SK-N-DZ (cell line): ENCODE data around the gene IVL.

Experiments
- DNase-seq: peaks from one replicate; pipeline ENCODE4 v3.0.0-alpha.2; 2015; ENCODE audit warnings: low spot score

The IVL gene

DNA sequence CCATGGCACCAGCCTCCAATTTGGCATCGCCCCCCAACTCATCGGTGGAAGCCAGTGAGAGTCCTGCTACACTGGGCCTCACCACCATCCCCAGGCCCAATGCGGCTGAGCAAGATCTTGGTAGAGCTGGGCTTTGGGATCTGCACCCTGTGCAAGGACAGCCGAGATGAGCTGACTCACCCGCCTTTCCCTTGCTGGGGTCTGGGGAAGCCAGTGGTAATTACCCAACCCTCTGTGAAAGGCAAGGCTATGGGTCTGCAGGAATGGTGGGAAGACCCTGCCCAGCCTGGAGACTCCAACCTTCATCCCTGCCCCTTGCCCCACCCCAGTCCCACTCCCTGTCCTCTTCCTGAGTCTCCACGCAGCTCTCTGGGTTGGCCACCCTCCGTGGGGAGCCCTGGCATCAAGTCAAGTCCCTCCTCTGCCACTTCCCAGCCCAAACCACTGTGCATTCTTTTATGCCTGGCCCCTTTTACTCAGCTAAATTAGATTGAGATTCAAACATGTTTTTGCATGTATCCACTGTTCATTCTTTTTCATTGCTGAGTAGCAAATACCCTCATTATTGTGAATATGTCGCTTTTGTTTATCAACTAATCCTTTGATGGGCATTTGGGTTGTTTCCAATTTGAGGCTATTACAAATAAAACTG, 21.5 kb upstream of the IVL start:
- no peak for DNase-seq

DNA sequence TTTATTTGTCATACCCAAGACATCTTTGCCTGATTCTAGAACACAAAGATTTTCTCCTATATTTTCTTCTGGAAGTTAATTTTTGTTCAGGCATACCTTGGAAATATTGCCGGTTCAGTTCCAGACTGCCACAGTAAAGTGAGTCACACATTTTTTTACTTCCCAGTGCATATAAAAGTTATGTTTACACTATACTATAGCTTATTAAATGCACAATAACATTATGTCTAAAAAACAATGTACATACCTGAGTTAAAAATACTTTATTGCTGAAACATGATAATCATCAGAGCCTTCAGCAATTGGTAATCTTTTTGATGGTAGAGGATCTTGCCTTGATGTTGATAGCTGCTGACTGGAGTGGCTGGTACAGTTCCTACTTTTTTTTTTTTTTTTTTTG, 20.2 kb upstream of the IVL start:
- no peak for DNase-seq

DNA sequence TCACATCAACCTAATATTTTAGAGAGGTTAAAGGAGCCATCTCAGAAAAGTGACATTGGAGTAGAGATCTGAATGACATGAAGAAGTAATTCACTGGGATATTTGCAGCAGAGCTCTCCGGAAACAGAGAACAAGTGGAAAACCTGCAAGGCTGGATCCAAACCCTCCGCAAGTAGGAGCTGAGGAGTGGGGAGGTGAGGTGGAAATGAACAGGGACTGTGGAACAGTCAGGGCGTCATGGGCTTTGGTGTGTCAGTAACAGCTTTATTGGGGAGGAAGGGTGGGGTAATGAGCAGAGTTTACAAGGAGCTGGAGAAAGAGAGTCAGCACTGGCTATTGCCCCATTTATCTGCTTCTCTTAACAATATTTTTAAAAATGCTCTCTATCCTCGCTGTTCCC, 9.3 kb upstream of the IVL start:
- DNase-seq, result no peak

DNA sequence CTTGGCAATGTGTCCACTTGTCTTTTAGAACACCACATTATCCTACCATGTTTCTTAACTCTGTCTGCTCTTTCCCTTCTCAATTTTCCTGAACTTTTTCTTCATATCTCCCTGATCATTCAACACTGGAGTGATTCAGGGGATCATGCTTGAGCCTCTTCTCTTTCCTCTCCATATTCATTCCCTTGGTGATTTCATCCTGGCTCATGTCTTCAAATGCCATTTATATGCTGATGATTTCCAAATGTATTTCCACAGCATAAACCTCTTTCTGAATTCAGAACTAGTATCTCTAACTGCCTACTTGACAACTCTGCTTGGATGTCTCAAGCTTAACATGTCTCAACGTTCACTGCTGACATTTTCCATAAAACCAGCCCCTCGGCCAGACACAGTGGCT, 8.5 kb upstream of the IVL start:
- no peak for DNase-seq

DNA sequence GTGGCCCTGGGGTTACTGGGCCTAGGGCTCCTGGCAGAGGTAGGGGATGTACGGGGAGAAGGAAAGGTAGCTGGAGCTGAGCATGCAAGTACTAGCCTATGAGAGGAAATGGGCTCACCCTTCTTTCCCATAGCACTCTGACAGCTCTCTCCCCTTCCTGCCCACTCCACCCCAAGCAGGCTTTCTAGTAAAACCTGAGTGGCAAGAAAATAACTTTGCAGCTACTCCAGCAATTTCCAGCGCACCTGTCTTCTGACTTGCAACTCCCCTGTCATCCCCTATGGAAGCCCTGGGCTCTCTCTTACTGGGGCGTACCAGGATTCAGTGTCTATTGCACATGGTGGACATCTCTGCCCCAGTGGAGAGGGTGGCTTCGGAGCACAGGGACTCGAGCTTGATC, 6.7 kb upstream of the IVL start:
- DNase-seq, result no peak

DNA sequence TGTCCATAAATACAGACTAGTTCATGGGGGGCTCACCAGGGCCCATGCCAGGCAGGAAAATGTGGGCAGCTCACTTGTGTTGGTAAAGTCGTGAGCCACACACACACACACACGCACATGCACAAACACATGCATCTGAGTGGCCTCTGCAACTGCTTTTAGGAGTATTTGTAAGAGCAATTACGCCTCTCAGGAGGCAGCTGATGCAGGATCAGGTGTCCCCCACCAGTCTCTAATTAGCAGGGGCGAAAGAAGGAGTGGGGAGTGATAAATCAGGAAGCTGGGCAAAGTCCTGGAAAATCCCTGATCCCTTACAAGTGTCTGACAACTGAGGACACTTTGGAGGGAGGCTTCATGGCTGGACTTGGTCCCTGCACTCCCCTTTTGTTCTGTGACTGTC, 5.7 kb upstream of the IVL start:
- DNase-seq, result no peak

DNA sequence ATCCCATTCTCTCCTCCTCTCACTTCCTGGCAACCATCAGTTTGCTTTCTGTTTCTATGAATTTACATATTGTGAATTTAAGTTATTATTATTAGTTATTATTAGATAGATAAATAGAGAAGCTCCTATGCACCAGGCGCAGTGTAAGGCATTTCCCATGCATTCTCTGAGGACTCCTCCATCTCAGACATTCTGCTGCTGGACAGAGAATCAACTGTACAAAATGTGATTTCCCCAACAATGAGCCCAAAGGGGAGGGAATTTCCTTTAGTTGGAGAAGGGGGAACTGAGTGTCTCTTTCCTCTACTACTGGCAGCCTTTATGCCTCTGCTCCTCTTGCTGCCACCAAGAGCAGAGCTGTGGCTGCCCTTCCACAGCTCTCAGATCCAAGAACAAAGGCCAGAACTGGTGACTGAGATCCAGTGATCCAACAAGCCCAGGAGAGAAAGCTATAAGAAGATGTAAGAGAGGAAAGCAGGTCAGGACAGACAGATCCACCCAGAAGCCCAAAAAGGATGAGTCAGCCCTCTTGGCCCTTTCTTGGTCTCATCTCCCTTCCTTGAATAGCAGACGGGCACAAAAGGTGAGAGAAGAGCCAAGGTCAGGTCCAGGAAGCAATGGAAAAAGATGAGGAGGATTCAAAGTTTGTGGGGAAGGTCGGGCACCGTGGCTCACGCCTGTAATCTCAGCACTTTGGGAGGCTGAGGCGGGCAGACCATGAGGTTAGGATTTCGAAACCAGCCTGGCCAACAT, 3.5 kb upstream of the IVL start:
- no peak for DNase-seq

DNA sequence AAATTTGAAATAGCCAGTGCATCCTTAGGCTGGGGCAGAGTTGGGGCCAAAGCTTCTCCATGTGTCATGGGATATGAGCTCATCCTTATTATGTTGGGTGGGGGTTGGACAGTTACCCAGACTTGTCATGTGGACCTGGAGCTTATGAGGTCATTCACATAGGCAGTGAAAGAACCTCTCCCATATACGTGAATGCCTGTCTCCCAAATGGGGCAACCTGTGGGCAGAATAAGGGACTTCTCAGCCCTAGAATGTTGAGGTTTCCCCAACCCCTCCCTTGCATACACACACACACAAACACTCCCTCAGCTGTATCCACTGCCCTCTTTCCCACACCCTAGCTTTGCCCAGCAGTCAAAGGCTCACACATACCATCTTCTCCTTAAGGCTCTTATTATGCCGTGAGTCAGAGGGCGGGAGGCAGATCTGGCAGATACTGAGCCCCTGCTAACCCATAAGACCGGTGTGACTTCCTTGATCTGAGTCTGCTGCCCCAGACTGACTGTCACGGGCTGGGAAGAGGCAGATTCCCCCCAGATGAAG, 2.3 kb upstream of the IVL start:
- no peak for DNase-seq

DNA sequence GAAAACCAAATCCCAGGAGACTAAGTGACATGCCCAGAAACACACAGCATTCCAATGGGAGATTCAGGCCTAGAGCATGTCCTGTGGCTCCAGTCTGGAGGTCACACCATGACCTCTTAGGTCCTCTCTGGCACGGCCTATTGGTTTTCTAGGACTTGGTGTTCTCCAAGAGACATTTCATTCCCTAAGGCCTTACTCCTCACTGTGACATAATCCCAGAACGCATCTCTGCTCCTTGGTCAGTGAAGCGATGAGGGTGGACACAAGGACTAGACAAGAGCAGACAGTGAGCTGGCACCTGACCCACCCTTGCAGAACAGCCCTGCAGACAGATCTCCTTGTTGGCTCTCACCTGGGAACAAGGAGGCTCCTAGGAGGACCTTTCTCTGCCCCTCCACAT, 860 bp downstream of the IVL start:
- no peak for DNase-seq

DNA sequence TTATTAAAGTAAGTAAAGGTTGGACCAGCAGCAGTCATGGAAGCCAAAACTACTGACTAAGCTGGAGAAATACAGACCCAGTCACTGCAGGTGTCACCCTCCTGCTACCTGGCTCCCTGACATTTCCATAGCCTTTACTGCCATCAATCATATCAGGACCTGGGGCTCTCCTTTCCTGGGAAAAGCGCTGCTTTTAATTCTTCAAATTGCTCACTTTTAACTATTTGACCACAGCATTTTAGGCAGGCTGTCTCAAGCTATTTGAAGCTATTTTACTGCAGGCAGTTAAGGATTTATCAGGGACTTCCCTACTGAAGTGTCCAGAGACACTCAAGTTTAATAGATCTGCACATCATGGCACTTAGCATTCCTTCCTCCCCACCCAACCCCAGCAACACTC, 4.1 kb downstream of the IVL start:
- DNase-seq, result no peak

DNA sequence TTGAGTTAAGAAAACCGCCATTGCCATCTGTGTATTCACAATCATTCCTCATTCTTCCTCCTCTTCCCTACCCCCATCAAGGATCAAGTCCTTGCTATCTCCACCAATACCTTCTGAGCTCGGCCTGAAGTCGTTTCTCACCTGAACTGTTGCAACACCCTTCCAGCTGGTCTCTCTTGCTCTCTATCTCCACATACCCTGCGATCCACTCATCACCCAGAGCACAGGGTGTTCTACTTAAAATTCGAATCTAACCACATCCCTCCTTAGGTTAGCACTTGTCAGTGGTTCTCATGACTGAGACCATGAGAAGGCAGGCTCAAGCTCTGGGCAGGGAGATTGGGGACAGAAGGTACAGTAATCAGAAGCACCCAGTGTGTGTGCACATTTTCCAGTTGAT, 4.6 kb downstream of the IVL start:
- no peak for DNase-seq

DNA sequence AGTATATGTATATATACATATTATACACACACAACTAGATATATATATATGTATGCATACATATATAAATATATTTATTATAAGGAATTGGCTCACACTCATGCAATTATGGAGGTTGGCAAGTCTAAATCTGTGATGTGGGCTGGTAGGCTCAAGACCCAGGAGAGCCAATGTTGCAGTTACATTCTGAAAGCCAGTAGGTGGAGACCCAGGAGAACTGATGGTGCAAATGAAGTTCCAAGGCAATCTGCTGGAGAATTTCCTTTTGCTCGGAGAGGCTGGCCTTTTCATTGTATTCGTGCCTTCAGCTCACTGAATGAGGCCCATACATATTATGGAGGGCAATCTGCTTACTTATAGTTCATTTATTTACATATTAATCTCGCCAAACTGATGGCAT, 9.4 kb downstream of the IVL start:
- DNase-seq, result no peak

DNA sequence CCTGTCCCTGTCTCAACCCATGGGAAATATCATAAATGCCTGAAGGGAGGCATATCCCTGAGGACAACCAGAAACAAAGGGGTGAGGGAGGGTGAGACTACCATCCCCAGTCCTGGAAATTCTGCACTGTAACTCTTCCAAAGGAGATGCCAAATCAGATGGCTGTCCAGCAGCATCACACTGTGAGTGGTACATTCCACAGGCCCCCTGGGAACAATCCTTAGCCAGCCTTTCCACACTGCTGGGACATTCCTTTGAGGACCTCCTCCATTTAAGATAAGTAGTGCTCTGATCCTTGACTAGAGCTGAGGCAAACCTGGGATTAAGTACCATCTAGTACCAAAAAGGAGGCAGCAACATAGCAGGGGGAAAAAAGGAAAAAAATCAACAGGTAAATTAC, 10.7 kb downstream of the IVL start:
- no peak for DNase-seq

DNA sequence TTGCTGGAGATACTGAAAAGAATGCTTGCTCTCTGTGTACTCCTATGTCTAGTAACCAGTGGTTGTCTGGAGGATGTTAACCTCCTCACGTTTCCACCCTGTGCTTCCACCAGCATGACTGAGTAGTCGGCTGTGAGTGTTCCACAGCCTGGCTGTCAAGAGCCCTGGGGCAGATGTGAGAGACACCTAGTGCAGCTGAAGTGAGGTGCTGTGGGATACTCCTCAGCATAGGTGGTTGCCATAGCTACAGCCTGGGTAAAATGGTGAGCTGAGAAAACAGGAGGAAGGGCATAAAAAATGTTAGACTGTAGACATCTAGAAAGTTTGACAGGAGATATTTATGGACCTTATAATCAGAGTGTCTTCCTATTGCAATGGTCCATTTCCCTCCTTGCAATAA, 15.8 kb downstream of the IVL start:
- no peak for DNase-seq

DNA sequence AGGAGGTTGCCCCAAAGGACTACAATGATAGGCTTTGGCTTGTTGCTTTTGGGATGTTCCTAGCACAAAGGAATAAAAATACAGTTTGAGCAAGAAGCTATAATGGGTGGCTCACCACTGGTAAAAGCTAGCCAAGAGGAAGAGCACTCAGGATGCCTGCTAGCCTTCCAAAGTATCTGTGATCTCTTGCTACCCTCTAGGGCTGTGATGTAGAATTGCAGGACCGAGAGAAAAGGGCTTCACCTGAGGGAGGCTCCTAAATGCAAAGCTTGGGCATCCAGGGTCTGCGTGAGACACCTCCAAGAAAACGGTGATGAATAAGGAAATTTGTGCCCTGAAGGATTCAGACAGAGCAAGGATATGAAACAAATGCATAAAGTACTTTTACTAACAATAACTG, 17.7 kb downstream of the IVL start:
- no peak for DNase-seq

DNA sequence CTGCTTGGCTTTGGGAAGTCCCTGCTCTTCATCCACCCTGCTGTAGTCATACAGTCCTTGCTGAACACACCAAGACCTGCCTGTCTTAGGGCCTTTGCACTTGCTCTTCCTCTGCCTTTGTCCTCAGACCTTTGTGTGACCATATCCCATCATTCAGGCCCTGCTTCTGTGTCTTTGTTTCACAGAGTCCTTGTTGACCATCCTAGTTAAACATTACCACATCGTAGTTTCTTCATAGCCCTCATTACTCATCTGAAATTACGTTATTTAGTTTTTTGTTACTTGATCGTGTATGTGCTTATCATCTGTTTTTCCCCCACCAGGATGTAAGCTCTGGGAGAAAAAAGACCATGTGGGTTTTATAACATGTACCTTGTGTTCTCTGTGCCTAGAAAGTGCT, 20.3 kb downstream of the IVL start:
- DNase-seq, result no peak

DNA sequence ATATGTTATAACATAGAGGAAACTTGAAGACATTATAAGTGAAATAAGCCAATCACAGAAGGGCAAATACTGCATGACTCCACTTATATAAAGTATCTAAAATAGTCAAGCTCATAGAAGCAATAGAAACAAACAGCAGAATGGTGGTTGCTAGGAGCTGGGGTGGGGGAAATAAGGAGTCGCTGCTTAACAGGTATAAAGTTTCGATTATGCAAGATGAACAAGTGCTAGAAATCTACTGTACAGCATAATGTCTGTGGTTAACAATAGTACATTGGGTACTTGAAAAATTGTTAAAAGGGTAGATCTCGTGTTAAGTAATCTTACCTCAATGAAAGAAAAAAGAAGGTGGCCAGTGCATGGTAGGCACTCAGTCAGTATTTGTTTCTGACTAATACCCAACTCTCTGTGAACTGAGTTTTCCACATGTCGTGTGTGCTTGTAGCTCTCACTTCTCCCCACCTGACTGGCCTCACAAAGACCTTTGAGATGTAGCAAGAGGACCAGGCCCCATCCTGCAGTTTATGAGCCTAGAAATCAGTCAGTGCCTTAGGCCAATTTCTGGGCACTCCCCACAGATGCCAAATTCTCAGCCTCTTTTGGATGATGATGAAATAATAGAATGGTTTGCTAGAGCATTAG, 23.9 kb downstream of the IVL start:
- no peak for DNase-seq

DNA sequence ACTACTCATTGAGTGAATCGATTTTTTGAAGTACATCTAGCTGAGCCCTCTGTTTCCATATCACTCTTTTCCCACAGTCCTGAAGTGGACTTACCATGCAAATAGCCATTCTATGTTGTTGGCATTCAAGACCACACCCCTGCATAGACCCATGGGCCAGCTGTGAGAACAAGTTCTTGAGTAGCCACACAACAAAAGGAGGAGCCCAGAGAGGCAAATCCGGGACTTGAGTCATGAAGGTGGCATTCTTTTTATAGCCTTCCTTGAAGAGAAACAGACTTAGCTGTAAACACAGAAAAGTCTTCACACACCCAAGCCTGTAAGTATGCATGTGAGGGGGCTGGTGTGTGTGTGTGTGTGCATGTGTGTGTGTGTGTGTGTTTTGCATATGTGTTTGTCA, 24.9 kb downstream of the IVL start:
- no peak for DNase-seq

DNA sequence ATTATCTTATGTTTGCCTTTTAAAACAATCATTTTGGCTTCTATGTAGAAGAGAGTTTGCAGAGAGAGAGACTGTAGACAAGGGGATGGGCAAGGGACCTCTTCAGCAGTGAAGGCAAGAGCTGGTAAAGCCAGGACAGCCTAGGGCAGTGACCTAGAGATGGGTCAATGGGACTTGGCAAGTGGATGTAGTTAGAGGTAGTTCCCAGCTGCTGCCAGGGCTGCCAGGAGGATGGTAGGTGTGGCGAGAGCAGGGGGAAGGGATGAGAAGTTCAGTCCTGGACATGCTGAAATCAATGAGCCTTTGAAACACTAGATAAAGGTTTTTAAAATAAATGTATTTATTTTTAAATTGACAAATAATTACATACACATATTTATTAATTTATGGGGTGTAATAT, 32.3 kb downstream of the IVL start:
- no peak for DNase-seq

DNA sequence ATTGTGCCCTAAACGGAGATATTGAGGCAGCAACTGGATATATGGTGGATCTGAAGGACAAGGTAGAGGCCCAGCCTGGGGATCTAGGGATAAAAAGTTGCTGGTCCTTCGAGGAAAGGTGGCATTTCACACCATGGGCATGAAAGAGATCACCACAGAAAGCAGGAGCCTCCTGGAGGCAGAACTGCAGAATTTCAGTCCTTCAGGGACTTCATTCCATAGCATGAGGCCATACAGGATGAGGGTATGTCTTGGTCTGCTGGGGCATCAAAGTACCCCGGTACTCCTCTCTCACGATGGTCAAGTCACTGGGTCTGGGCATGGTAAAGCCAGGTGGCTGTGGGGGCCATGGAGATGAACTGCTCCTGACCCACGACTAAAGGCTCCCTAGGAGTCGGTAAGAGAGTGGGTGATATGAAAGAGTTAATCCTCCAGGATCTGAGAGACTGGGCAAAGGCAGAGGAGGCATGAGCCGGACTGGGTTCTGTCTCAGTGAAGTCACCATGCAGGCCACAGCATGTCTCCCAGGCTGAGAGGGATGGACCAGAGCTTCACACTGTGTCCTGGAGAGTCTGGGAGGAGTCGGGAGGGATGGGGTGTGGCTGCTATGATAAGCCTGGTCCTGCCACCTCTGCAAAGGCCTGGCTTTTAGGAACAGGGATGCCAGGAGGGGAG, 32.8 kb downstream of the IVL start:
- DNase-seq, result no peak

DNA sequence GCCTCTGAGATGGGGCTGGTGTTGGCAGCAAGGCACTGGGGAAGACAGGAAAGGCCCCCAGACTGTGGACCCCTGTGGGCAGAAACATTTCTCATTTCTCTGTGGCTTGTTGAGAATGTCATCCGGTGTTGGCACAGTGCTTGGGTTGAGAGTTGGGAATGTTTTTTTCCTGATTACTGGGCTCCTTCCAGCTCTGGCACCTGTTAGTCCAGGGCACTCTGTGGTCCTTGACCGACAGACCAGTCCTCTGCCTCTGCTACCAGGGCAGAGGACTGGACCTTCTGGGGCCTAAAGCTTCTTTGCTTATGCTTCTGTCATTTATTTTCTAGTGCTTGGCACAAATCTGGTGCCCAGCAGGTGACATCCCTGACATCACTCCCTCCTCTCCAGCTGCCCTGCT, 33.8 kb downstream of the IVL start:
- no peak for DNase-seq

DNA sequence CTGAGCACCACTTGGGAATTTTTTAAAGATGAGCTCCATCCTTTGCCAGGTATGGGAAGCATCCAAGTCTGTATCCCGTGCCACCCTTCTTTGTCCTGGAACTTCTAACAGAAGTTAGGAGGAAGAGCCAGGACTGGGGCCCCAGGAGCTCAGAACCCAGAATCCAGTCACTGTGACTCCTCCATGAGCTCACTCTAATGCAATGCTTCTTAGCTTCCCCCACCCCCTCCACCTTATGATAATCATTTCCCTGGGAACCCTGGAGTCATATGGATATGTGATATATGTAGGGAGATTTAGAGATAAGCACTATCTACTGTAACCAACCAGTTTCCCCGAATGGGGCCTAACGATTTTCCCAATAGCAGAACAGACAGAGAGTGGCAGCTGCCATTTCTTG, 37.9 kb downstream of the IVL start:
- no peak for DNase-seq
